ENCODE data around the gene SLC7A6.

Gene SLC7A6

DNA sequence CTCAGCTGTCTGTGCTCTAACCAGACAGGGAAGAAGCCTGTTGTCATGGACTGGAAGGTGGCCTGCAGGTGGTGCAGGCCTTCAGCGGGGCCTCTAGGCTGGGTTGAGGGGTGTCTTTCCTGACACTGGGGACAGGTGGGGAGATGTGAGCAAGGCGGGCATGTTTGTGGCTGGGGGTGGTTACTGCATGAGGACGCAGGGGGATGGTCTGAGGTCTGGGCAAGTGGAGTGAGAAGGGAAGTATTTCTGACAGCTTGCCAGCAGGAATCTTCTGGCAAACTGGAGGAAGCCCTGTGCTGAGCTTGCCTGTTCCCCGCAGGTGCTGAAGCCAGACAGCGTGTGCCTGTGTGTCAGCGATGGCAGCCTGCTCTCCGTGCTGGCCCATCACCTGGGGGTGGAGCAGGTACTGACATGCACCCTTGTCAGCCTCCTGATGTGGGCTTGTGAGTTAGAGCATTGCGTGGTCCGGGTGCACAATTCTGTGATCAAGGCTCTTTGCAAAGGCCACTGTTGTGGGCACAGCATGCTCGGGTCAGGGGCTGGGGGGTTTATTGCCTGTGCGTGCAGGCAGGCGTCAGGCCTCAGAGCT lies 82.7 kb downstream of the SLC7A6 start:
- no peak for DNase-seq (ENCODE audit: low spot score)

- no peak for DNase-seq (ENCODE audit: low spot score)
These were observed 83.3 kb downstream of the SLC7A6 start for GRCh38 chr16:68347605-68348004.

- no peak for DNase-seq (ENCODE audit: low spot score)
These were observed 84.5 kb downstream of the SLC7A6 start for GRCh38 chr16:68348639-68349445.

DNA sequence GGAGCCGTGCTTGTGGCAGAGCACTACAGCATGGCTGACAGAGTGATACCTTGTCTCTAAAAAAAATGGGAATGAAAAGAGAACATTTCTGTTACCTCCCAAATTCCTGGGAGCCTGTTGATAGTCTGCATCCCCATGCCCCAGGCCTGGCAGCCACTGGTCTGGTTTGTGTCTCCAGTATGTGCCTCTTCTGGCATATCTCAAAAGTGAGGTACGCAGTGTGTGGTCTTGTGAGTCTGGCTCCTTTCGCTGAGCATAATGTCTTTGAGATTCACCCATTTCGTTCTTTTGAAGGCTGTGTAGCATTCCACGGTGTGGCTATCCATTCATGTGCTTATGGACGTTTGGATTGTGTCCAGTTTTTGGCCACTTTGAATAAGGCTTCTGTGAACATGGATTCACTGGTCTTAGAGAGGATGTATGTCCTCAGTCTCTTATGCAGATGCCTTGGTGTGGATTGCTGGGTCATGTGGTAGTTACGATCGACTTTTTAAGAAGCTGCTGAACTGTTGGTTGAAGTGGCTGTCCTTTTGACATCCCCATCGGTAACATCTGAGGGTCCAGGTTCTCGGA lies 85.6 kb downstream of the SLC7A6 start:
- no peak for DNase-seq (ENCODE audit: low spot score)

DNA sequence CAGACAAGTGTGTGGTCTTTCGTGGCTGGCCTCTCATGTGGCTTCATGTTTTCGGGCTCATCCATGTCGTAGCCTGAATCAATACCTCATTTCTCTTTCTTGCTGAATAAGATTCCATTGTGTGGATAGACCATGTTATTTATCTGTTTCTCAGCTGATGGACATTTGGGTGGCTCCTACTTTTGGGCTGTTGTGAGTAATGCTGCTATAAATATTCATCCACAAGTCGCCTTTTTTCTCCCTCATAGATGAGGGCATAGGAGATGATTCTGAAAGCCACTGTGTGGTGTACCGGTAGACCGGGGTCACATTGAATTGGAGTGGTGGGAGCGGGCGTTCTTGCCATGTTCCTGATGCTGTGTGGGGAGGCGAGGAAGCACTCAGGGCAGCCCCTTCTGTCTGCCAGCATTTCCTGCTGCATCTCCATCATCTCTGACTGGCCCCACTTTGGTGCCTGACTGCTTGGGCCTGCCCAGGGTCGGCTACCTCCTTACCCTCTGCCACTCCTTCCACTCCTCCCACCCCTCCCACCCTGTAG lies 86.6 kb downstream of the SLC7A6 start:
- no peak for DNase-seq (ENCODE audit: low spot score)
